VCaP (cell line): ENCODE measurements around the gene LSAMP.
A peak's percentile ranks its signal among the peaks of the same experiment; 100 is the strongest.

Source experiments
- H3K27ac ChIP-seq: fragments of 450-650 bp; 2 replicates; pipeline ENCODE4 v1.5.1; 2017
- CTCF ChIP-seq: fragments of 450-650 bp; conservative IDR thresholded peaks from 2 replicates; pipeline ENCODE4 v1.5.1; 2017; ENCODE audit warnings: mild to moderate bottlenecking, moderate library complexity

The LSAMP gene

GRCh38 chr3:115784739-115785536 is 660.3 kb downstream of the LSAMP start:
- H3K27ac ChIP-seq = peak overlapping the region; percentile 87

GRCh38 chr3:115783938-115784738 is 661.1 kb downstream of the LSAMP start:
- peak; percentile 99 for TF ChIP-seq CTCF
- peak overlapping the region; percentile 87 for H3K27ac ChIP-seq

More at GRCh38 chr3:115784739-115785536, 660.3 kb downstream of the LSAMP start:
- TF ChIP-seq CTCF = no peak; the same call in none of the 2 replicates

GRCh38 chr3:115783426-115783825 is 661.9 kb downstream of the LSAMP start:
- peak overlapping the region; percentile 87 for H3K27ac ChIP-seq

GRCh38 chr3:115779011-115779410 is 666.3 kb downstream of the LSAMP start:
- H3K27ac ChIP-seq = no peak overlapping the region
- TF ChIP-seq CTCF = no peak

GRCh38 chr3:115772951-115773350 is 672.3 kb downstream of the LSAMP start:
- no peak overlapping the region for H3K27ac ChIP-seq
- TF ChIP-seq CTCF = no peak

GRCh38 chr3:115768661-115769060 is 676.6 kb downstream of the LSAMP start:
- H3K27ac ChIP-seq = no peak overlapping the region
- no peak for TF ChIP-seq CTCF

GRCh38 chr3:115766587-115767482 is 678.5 kb downstream of the LSAMP start:
- no peak for TF ChIP-seq CTCF

More at GRCh38 chr3:115766587-115767482, 678.5 kb downstream of the LSAMP start:
- no peak overlapping the region for H3K27ac ChIP-seq
